Erythroblast (primary cell): ENCODE measurements around the gene KCTD15.

Experiments used
- GATA1 ChIP-seq: IDR thresholded peaks from 2 replicates; pipeline ENCODE4 v1.6.1; 2011; ENCODE audit warnings: low read depth, mild to moderate bottlenecking, control low read depth, low read length, moderate library complexity
- POLR2A ChIP-seq: IDR thresholded peaks from 2 replicates; pipeline ENCODE4 v1.6.1; 2011; ENCODE audit warnings: mild to moderate bottlenecking, low read length

DNA sequence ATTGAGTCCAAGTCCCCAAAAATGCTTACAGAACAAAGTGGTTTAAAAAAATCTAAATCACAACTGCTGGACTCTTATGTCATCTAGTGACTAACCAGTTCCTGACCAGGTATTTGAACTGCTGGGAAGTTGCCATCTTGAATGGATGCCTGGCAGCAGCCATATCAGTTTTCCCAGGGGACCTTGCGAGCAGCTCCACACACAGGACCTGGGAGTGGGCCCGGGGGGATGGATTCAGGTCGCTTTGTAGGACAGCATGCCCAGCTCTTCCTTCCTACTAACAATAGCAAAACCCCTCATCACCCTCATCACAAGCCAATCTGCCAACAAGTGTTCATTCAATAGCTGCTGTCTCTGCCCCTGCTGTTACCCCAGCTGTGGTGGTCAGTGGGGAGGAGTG lies 65.3 kb downstream of the KCTD15 start:
- TF ChIP-seq POLR2A (no peak), GATA1 (no peak)
